Measurements from ENCODE around the gene ETV6. TPM values are rescaled to one million over a fixed set of nuclear protein-coding genes. Genes with fewer than 3 reads are reported as not detected.

ETV6 gene
- total RNA-seq: 10 to 100 TPM; 22.2 to 93.2 (median 37.5) TPM

GRCh38 chr12:11649413-11650285 is at the start of gene ETV6:
ETV6 (plus strand) TSS chr12:11649674; CDS start chr12:11650128, 454 bp downstream.
- ATAC-seq (ENCODE audit: low FRiP score in 2 of 2) (peak; percentile 72 to 73), DNase-seq (peak; percentile 79 to 95)
- 0% methylated on average over 17 to 79 of the region's 86 CpGs for WGBS, 2 donors
- H3K9me3 ChIP-seq: no peaks in the 10 kb centered on the region
- peak; percentile 41 to 61 for TF ChIP-seq POLR2AphosphoS5 (IDR thresholded peaks at IDR 0.05)
- TF ChIP-seq EP300 (IDR thresholded peaks at IDR 0.05): peak; percentile 63 to 91 (median 76)
- TF ChIP-seq POLR2A (IDR thresholded peaks at IDR 0.05): no peak
- TF ChIP-seq CTCF (IDR thresholded peaks at IDR 0.05): no peak
- peaks cover 19 to 38% (median 32%) of the 10 kb centered on the region in 4 donors for H3K4me1 ChIP-seq
- H3K36me3 ChIP-seq: no peaks in the 10 kb centered on the region
- peak within 1 kb of the TSS; percentile 64 to 89 (median 72) for H3K4me3 ChIP-seq
- H3K27ac ChIP-seq: peak within 1 kb of the TSS; percentile 94 to 97 (median 96)
- H3K27me3 ChIP-seq: no peaks in the 10 kb centered on the region

DNA sequence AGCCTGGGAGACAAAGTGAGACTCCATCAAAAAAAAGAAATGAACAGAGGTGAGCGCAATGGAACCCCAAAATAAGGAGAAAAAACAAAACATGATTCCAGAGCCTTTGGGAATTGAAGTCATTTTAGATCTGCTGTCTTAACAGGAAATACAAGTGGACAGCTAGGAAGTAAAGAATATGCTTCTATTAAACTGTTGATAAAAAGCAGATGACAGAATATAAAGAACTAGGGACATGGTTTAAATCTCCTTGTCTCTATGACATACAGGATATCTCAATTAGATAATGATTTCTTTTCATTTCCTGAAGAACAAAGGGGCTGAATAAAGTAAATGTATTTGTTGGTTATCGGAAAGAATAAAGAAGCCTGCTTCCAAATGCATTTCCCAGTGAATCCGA is 49.3 kb upstream of the ETV6 start:
- no peak for DNase-seq
- Histone ChIP-seq H3K4me1 (peaks cover 0 to 16% (median 0%) of the 10 kb centered on the region in 4 donors), H3K27me3 (no peaks in the 10 kb centered on the region), H3K4me3 (no peak overlapping the region), H3K36me3 (no peaks in the 10 kb centered on the region), H3K9me3 (no peaks in the 10 kb centered on the region), H3K27ac (no peak overlapping the region)
- no peak for ATAC-seq (ENCODE audit: low FRiP score in 2 of 2)
- TF ChIP-seq CTCF (IDR thresholded peaks at IDR 0.05): no peak
- TF ChIP-seq POLR2AphosphoS5 (IDR thresholded peaks at IDR 0.05): no peak
- TF ChIP-seq EP300 (IDR thresholded peaks at IDR 0.05): no peak
- WGBS, 2 donors: 68 to 78% methylated on average over 3 of the region's 3 CpGs

DNA sequence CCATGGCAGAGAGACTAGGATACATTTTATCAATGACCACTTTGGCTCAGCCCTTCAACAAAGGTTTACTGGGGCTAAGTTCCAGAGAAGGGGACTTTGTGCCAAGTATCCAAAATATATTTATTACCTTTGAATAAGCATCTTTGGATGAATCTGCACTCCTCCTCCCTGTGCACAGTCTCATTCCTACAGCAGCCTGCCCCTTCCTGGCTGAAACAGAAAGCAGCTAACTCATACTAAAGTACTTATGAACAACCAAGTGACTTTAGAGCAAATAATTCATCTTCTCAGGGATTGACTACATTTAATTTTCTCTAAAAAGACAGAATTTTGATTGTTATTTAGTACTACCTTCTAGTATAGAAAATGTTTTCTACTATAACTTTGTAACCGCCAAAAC is 47.8 kb upstream of the ETV6 start:
- ATAC-seq (ENCODE audit: low FRiP score in 2 of 2): no peak
- no peak for TF ChIP-seq CTCF (IDR thresholded peaks at IDR 0.05)
- TF ChIP-seq POLR2A (IDR thresholded peaks at IDR 0.05): no peak
- TF ChIP-seq POLR2AphosphoS5 (IDR thresholded peaks at IDR 0.05): no peak
- no peak for TF ChIP-seq EP300 (IDR thresholded peaks at IDR 0.05)
- Histone ChIP-seq H3K36me3 (no peaks in the 10 kb centered on the region), H3K4me1 (peaks cover 0 to 16% (median 0%) of the 10 kb centered on the region in 4 donors), H3K27ac (no peak overlapping the region), H3K27me3 (no peaks in the 10 kb centered on the region), H3K4me3 (no peak overlapping the region), H3K9me3 (no peaks in the 10 kb centered on the region)
- WGBS, 2 donors: 89 to 93% methylated on average over 1 of the region's 1 CpG
- no peak for DNase-seq

DNA sequence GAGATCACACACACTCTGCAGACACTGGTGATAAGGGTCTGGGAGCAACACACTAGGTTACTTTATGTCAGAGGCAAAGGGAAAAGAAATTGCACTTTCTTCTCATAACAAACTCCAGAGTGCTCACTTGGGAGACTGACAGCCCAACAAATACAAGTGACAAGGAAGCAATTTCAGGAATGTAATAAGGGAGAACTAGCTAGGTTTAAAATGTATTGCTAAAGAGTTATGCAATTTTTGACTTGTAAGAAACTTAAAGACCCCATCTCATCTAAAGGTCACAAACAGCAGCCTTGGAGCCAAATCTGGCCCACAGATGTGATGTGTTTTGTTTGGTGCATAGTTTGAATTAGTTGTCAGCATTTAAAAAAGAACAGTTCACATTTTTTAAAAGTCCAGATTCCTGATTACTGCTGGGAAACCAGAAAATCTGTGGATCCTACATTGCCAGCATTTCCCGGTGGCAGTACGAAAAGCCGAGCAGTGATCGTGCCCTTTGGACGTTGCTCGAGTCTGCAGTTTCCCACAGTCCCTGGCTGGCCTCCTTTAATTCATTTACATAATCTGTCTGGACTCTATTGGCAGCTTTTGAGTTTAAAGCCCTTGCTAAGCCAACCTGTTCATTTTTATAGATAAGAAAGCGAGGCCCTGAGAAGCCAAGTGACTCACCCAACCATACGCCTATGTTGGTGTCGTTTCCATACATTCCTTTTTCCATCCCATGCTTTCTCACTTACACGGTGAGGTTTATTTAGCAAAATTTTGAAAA is 42.0 kb upstream of the ETV6 start:
- no peak for DNase-seq
- no peak for ATAC-seq (ENCODE audit: low FRiP score in 2 of 2)
- H3K27me3 ChIP-seq: no peaks in the 10 kb centered on the region
- H3K4me1 ChIP-seq: peaks cover 0 to 6% (median 0%) of the 10 kb centered on the region in 4 donors
- no peaks in the 10 kb centered on the region for H3K9me3 ChIP-seq
- no peak overlapping the region for H3K4me3 ChIP-seq
- 76 to 80% methylated on average over 10 of the region's 10 CpGs for WGBS, 2 donors
- no peaks in the 10 kb centered on the region for H3K36me3 ChIP-seq
- TF ChIP-seq POLR2A (IDR thresholded peaks at IDR 0.05) (no peak), CTCF (IDR thresholded peaks at IDR 0.05) (no peak), POLR2AphosphoS5 (IDR thresholded peaks at IDR 0.05) (no peak), EP300 (IDR thresholded peaks at IDR 0.05) (no peak)
- no peak overlapping the region for H3K27ac ChIP-seq

Measured in upper lobe of left lung (tissue), 6 donors.